ENCODE data around the gene MORF4L2. TPM values are rescaled to one million over a fixed set of nuclear protein-coding genes. Genes with fewer than 3 reads are reported as not detected.

Gene MORF4L2
- 100 to 1,000 TPM; 140 to 183 (median 181) TPM for total RNA-seq
- long read RNA-seq, donor 1, transcript MORF4L2-201 (4 exons, 1,824 nt): minor isoform, 8 of 53 reads
- long read RNA-seq, donor 1, transcript MORF4L2-215 (4 exons, 451 nt): major isoform, 17 of 53 reads
- long read RNA-seq, donor 1, transcript MORF4L2-206 (4 exons, 1,965 nt): minor isoform, 7 of 53 reads
- long read RNA-seq, donor 1, transcript MORF4L2-203 (4 exons, 1,983 nt): minor isoform, 5 of 53 reads
- long read RNA-seq, donor 1, partial matches to known transcripts: 1 of 53 reads
- long read RNA-seq, donor 1, other reads (novel, unspliced or antisense): 8 of 53 reads
- long read RNA-seq, donor 2, transcript MORF4L2-203 (4 exons, 1,983 nt): minor isoform, 9 of 39 reads
- long read RNA-seq, donor 2, transcript MORF4L2-215 (4 exons, 451 nt): major isoform, 12 of 39 reads
- long read RNA-seq, donor 2, partial matches to known transcripts: 0 of 39 reads
- long read RNA-seq, donor 2, other reads (novel, unspliced or antisense): 5 of 39 reads

GRCh38 chrX:103686199-103687072 lies at the start of gene MORF4L2:
Gene MORF4L2 (minus strand): TSS chrX:103686699. CDS start chrX:103677027, 9,672 bp downstream.
- peak; percentile 89 for ATAC-seq
- H3K4me3 ChIP-seq: peak within 1 kb of the TSS; percentile 22
- intact Hi-C loops (cut with DNase I, micrococcal nuclease): no loop called here

DNA sequence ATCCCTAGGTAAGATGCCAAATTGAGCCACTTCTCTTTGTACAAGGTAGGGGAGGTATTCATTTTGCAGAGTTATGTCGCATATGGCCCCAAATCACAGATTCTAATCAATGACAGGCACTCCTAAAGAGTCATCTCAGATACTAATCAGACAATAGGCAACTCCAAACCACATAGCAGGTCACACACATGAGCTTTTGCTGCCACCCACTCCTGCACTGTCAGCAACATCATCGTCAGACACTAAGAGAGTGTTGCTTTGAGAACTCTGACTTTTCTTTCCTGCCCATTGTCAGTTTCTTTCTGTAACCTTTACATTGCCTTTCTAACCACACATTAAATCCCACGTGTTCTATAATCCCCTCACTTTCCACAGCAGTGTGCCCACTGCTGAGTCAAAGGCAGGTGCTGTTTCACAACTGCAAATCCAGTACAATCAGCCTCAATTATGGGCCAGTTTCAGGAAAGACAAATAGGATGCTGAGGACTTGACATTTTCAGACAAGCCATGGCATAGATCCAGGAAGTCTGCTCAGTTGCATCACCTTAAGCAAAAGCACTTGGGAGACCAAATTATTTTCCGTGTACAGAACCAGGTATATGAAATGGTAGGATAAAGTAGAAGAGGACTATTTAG lies 47.7 kb upstream of the MORF4L2 start:
- Histone ChIP-seq H3K4me1 (ENCODE audit: low read depth) (no peaks in the 10 kb centered on the region), H3K9me3 (no peaks in the 10 kb centered on the region), H3K4me3 (no peak overlapping the region), H3K36me3 (ENCODE audit: low read depth) (no peaks in the 10 kb centered on the region)
- TF ChIP-seq CTCF (IDR thresholded peaks at IDR 0.05): no peak
- DNase-seq (no peak), ATAC-seq (no peak)
- intact Hi-C loops (cut with DNase I, micrococcal nuclease): no loop called here

More at GRCh38 chrX:103686199-103687072, at the start of gene MORF4L2:
- no peak for TF ChIP-seq CTCF (IDR thresholded peaks at IDR 0.05)
- Histone ChIP-seq H3K9me3 (no peaks in the 10 kb centered on the region), H3K4me1 (ENCODE audit: low read depth) (no peaks in the 10 kb centered on the region), H3K36me3 (ENCODE audit: low read depth) (no peaks in the 10 kb centered on the region)
- peak; percentile 86 to 93 (median 92) for DNase-seq

- ATAC-seq: no peak
- Histone ChIP-seq H3K36me3 (ENCODE audit: low read depth) (no peaks in the 10 kb centered on the region), H3K9me3 (no peaks in the 10 kb centered on the region), H3K4me1 (ENCODE audit: low read depth) (no peaks in the 10 kb centered on the region), H3K4me3 (no peak overlapping the region)
- no peak for DNase-seq
- intact Hi-C loops (cut with DNase I, micrococcal nuclease): no loop called here
- TF ChIP-seq CTCF (IDR thresholded peaks at IDR 0.05): no peak
These were observed 46.5 kb upstream of the MORF4L2 start for GRCh38 chrX:103733017-103733416.

DNA sequence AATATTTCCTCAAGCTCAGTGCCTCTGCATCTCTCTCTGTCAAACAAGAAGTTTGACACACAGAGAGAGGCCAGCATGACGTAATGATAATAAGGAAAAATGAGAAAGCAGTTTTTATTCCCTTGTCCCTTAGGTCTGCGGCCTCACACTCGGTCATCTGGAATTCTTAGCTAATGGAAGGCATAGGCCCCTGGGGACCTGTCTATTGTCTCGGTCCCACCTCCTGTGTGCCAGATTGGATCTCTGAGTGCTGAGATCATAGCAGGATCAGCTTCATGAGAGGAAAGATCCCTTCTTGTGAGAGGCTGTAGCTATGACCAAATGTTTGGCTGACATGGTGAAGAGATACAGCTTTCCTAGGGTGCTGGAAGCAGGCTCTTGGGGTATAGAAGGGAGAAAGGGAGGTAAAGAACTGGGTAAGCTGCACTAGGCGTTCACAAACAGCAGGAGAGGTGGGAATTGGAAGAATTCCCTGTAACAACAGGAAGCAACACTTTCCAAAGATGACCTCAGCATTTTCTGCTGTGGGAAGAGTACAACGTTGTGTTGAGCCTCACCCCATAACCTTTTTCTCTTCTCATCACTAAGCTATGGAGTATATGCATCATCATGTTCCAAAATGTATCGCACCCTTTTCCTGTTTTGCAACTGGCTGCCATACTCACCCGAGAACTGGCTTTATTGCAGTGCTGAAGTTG lies 44.4 kb upstream of the MORF4L2 start:
- Histone ChIP-seq H3K4me3 (no peak overlapping the region), H3K36me3 (ENCODE audit: low read depth) (no peaks in the 10 kb centered on the region), H3K4me1 (ENCODE audit: low read depth) (no peaks in the 10 kb centered on the region), H3K9me3 (no peaks in the 10 kb centered on the region)
- DNase-seq: no peak
- TF ChIP-seq CTCF (IDR thresholded peaks at IDR 0.05): no peak
- no peak for ATAC-seq
- intact Hi-C loops (cut with DNase I, micrococcal nuclease): no loop called here
